Epithelial cell of proximal tubule (primary cell): ENCODE data around the gene PDGFD. TPM values are rescaled to one million over a fixed set of nuclear protein-coding genes. Genes with fewer than 3 reads are reported as not detected.

Experiments used
- DNase-seq: peaks from one replicate; pipeline ENCODE4 v3.0.0-alpha.2; 2011; ENCODE audit warnings: low read depth
- H3K4me3 ChIP-seq: 2 replicates; pipeline ENCODE4 v1.5.1; 2011; ENCODE audit warnings: low read depth, mild to moderate bottlenecking, low read length
- total RNA-seq: library from RNA; depleted of rRNA; stranded (reverse); fragments of >200 nt; gene quantifications from 2 replicates; pipeline ENCODE4 v1.2.3, GENCODE V29; 2015
- TF ChIP-seq, protein P1 (sequence below): conservative IDR thresholded peaks from 2 replicates; pipeline ENCODE4 v1.5.1; 2012; ENCODE audit warnings: low read depth, mild to moderate bottlenecking, low read length

Gene PDGFD
- total RNA-seq, 1 donor from 2014 or later = 3.4 TPM

DNA sequence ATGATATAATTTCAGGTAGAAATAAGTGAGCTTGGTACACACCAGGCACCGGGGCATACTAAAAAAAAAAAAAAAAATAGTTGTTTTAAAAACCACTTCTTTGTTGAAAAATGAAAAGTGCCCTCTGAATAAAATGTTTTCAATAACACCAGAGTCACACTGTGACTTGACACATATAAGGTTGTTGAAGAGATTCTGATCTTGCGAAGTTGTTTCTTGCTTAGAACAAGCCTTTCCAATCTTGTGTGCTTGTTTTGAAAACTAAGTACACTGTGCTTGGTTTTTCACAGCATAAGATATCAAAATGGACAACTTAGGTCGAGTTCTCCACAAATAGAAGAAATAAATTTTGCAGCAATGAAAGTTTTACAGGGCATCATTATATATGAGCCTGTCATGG lies 17.0 kb downstream of the PDGFD start:
- no peak for DNase-seq
- no peak overlapping the region for H3K4me3 ChIP-seq
- TF ChIP-seq, protein P1, sequence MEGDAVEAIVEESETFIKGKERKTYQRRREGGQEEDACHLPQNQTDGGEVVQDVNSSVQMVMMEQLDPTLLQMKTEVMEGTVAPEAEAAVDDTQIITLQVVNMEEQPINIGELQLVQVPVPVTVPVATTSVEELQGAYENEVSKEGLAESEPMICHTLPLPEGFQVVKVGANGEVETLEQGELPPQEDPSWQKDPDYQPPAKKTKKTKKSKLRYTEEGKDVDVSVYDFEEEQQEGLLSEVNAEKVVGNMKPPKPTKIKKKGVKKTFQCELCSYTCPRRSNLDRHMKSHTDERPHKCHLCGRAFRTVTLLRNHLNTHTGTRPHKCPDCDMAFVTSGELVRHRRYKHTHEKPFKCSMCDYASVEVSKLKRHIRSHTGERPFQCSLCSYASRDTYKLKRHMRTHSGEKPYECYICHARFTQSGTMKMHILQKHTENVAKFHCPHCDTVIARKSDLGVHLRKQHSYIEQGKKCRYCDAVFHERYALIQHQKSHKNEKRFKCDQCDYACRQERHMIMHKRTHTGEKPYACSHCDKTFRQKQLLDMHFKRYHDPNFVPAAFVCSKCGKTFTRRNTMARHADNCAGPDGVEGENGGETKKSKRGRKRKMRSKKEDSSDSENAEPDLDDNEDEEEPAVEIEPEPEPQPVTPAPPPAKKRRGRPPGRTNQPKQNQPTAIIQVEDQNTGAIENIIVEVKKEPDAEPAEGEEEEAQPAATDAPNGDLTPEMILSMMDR = no peak

DNA sequence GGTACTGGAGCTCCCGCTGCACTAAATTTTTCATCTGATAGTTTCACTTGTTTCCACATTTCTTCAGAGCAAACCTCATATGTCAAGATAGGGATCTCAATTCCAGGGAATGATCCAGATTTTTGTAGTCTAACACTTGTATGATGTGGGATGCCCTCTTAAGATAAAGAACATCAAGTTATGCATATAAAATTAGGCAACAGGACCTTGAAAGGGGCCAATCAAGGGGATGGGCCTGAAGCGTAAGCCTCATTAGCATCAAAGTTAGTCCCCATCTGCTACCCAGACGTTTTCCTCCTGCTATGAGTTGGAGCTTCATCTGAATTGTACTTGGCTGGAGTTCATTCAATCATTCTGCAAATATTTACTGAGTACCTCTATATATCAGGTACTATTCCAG lies 17.5 kb downstream of the PDGFD start:
- H3K4me3 ChIP-seq = no peak overlapping the region
- TF ChIP-seq, protein P1 = no peak
- no peak for DNase-seq

DNA sequence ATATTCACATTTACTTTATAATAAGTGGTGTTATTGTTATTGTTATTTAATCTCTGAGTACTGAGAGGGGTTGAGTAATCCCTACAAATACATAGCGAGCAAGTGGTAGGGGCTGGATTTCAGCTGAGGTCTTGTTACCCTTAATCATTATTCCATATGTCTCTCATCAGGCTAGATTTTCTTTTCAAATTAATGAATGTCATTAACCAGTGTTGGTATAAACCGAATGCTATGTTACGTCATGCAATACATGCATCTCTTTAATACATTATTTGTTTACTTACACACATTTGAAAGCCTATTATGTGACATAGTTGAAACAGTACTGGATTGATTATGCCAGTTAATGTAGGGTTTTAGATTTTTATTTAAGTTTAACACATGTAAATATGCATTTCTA lies 18.9 kb downstream of the PDGFD start:
- TF ChIP-seq, protein P1 = no peak
- no peak for DNase-seq
- no peak overlapping the region for H3K4me3 ChIP-seq

DNA sequence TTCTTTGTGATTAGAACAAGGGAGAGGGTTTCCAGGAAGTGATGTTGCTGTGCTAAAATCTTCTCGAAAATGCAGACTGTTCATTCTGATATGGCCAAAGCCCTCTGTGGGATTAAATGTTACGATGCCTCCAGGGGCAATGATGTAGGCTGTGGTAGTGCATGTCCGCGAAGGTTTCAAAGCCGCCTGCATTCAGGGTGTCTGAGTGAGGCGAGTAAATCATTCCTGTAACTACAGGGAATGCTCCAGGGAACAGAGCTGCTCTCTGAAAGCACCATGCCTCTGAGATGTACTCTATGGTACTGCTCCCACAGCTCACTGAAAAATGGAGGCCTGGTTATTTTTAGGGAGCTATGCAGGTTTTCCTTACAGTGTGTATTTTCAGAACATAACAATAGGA lies 21.2 kb downstream of the PDGFD start:
- TF ChIP-seq, protein P1 = no peak
- no peak overlapping the region for H3K4me3 ChIP-seq
- no peak for DNase-seq

DNA sequence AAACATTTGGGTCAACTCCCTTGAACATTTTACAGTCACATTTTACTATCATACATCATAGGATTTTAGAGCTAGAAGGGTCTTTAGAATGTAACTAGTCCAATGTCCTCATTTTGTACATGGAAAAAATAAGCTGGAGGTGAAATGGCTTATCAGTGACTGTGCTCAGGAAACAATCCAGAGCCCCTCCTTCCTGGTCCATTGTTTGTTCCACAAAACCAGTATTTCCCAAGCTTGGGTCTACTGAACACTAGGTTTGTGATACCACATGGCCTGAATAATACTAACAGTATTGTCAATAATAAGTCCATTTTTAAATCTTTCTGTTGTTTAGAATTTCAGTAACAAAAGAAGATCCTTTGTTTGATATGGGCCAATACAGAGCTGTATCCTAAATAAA lies 27.1 kb downstream of the PDGFD start:
- TF ChIP-seq, protein P1 = no peak
- DNase-seq = no peak
- no peak overlapping the region for H3K4me3 ChIP-seq

DNA sequence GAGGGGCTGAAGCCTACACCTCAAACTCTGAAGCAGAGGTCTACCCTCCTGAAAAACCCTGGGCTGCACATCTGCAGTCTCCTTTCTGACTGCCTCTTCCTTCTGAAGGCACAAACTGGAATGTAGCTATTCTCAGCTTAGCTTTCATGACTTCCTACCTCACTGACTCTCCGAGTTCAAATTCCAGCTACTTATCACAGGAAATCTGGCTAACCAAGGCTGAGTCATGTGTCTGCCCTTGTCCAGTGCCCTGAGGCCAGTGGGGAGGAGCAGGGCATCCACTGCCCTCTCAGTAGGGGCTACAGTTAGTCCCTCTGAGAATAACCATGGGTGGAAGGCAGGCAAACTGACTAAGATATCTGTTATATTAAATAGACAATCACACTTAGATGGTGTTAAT lies 29.2 kb downstream of the PDGFD start:
- TF ChIP-seq, protein P1 = no peak
- DNase-seq = no peak
- H3K4me3 ChIP-seq = no peak overlapping the region

DNA sequence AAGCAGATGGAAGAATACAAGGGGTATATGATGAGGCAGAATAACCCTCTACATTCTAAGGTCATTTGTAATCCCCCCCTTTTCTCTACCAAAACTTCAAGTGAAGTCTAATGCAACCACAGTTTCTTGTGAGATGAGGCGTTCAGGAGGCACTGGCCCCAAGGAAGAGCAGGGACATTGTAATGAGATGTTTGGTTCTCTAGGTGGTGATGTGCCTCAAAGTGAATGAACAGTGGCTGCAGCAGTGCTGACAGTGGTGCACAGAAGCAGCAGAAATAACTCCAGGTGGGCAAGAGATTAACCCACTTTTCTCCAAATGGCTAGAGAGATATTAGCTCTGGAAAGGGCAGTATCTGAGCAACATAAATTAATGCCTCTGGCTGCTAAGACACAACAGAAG lies 33.8 kb downstream of the PDGFD start:
- no peak overlapping the region for H3K4me3 ChIP-seq
- DNase-seq = no peak
- TF ChIP-seq, protein P1 = no peak
